PC-3 (cell line): ENCODE measurements around the gene DNAJB2. TPM values are rescaled to one million over a fixed set of nuclear protein-coding genes. Genes with fewer than 3 reads are reported as not detected.

Experiments used
- ATAC-seq: fragments of 200-7000 bp; cut with Tn5 transposase; 2 replicates; pipeline ENCODE4 v1.9.1; 2020; ENCODE audit warnings: mild to moderate bottlenecking, moderate library complexity
- BruUV-seq: library from RNA; stranded (reverse); fragments of 400-500 nt; replicated peaks from 2 replicates; lab custom pipeline; 2021; lab: Mats Ljungman, UMichigan
- CTCF ChIA-PET: fragments of 300-600 bp; sonication (Branson Sonifier 250); formaldehyde crosslinking; loops from one replicate; lab custom pipeline; 2022; ENCODE audit warnings: antibody characterized with exemption; lab: Charles Lee
- POLR2A ChIA-PET: fragments of 300-600 bp; sonication (Branson Sonifier 250); formaldehyde crosslinking; loops from one replicate; lab custom pipeline; 2022; ENCODE audit warnings: antibody characterized with exemption; ENCODE audit not compliant: unreplicated experiment; lab: Charles Lee
- DNase-seq: peaks from one replicate; pipeline ENCODE4 v3.0.0-alpha.2; 2015
- H2AFZ ChIP-seq: fragments of 300-600 bp; sonication (generic); 2 replicates; pipeline ENCODE4 v1.6.0; 2016; ENCODE audit warnings: antibody characterized with exemption, low read length
- H3F3A ChIP-seq: fragments of 300-600 bp; sonication (generic); one replicate; pipeline ENCODE4 v1.6.0; 2017; ENCODE audit warnings: antibody characterized with exemption, low read length, control low read depth, mild to moderate bottlenecking; ENCODE audit not compliant: unreplicated experiment
- H3K27ac ChIP-seq: fragments of 300-600 bp; sonication (generic); 2 replicates; pipeline ENCODE4 v1.5.1; 2016; ENCODE audit warnings: mild to moderate bottlenecking, low read length
- H3K27me3 ChIP-seq: fragments of 300-600 bp; sonication (generic); 2 replicates; pipeline ENCODE4 v1.6.1; 2016; ENCODE audit warnings: low read length, mixed read lengths
- H3K36me3 ChIP-seq: fragments of 300-600 bp; sonication (generic); 2 replicates; pipeline ENCODE4 v1.6.1; 2016; ENCODE audit warnings: low read depth, mixed run types, low read length, mixed read lengths
- H3K4me1 ChIP-seq: fragments of 300-600 bp; sonication (generic); 2 replicates; pipeline ENCODE4 v1.5.1; 2016; ENCODE audit warnings: low read length; ENCODE audit not compliant: insufficient read depth
- H3K4me2 ChIP-seq: fragments of 300-600 bp; sonication (generic); 2 replicates; pipeline ENCODE4 v1.6.0; 2016; ENCODE audit warnings: low read length
- H3K4me3 ChIP-seq: fragments of 300-600 bp; sonication (generic); 2 replicates; pipeline ENCODE4 v1.5.1; 2016; ENCODE audit warnings: mild to moderate bottlenecking, low read length, mixed read lengths
- H3K79me2 ChIP-seq: fragments of 300-600 bp; sonication (generic); 2 replicates; pipeline ENCODE4 v1.6.1; 2017; ENCODE audit warnings: low read length, mixed read lengths
- H3K9ac ChIP-seq: fragments of 300-600 bp; sonication (generic); 2 replicates; pipeline ENCODE4 v1.6.0; 2016; ENCODE audit warnings: mild to moderate bottlenecking, low read length
- H3K9me2 ChIP-seq: fragments of 300-600 bp; sonication (generic); replicated peaks from 2 replicates; pipeline ENCODE4 v1.6.1; 2016; ENCODE audit warnings: mixed run types, low read length, mixed read lengths
- H3K9me3 ChIP-seq: fragments of 300-600 bp; sonication (generic); 2 replicates; pipeline ENCODE4 v1.6.1; 2016; ENCODE audit warnings: low read length, mixed read lengths
- H4K20me1 ChIP-seq: fragments of 300-600 bp; sonication (generic); 2 replicates; pipeline ENCODE4 v1.6.1; 2016; ENCODE audit warnings: low read length, mixed read lengths
- CTCF ChIP-seq: fragments of 300-600 bp; sonication (generic); conservative IDR thresholded peaks from 2 replicates; pipeline ENCODE4 v1.5.1; 2017; ENCODE audit warnings: antibody characterized with exemption, low read depth, mild to moderate bottlenecking, low read length
- EZH2 ChIP-seq: fragments of 300-600 bp; sonication (generic); IDR thresholded peaks from one replicate; pipeline ENCODE4 v1.6.1; 2017; ENCODE audit warnings: antibody characterized with exemption, mild to moderate bottlenecking, low read length; ENCODE audit not compliant: unreplicated experiment
- EZH2phosphoT487 ChIP-seq: fragments of 300-600 bp; sonication (generic); IDR thresholded peaks from 2 replicates; pipeline ENCODE4 v1.6.1; 2018; ENCODE audit warnings: mild to moderate bottlenecking, antibody characterized with exemption, low read length, borderline replicate concordance
- intact Hi-C: fragments of 100-400 bp; cut with micrococcal nuclease; formaldehyde crosslinking; loops from 2 replicates; pipeline ENCODE4 v1.9.0; 2023
- total RNA-seq: library from RNA; depleted of rRNA; stranded (reverse); fragments of >200 nt; gene quantifications from 2 replicates; pipeline ENCODE4 v1.2.3, GENCODE V29; 2014

The DNAJB2 gene
- total RNA-seq, 1 experiment from 2014 or later = 62.3 TPM

DNA sequence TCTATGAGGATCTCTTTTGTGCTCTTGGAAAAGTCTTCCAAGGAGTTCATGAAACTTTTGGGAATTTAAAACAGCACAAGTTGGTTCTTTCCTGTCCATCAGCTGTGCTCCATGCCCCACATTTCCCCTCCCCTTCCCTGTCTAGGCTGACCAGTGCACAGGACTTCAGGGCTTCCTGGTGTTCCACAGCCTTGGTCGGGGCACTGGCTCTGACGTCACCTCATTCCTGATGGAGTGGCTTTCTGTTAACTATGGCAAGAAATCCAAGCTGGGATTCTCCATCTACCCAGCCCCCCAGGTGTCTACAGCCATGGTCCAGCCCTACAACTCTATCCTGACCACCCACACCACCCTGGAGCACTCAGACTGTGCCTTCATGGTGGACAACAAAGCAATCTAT, 8.1 kb upstream of the DNAJB2 start:
- no peaks in the 10 kb centered on the region for H3K9me2 ChIP-seq
- no peak overlapping the region for H2AFZ ChIP-seq
- DNase-seq (no peak), ATAC-seq (no peak)
- H3K9ac ChIP-seq = no peak overlapping the region
- TF ChIP-seq EZH2phosphoT487 (no peak), CTCF (no peak), EZH2 (no peak)
- H4K20me1 ChIP-seq = no peaks in the 10 kb centered on the region
- peaks cover 19% of the 10 kb centered on the region for H3K4me1 ChIP-seq
- intact Hi-C loops = no loop called here
- BruUV-seq = no TSS peak
- H3K4me2 ChIP-seq = no peak overlapping the region
- no peaks in the 10 kb centered on the region for H3K79me2 ChIP-seq
- H3F3A ChIP-seq = no peaks in the 10 kb centered on the region
- H3K9me3 ChIP-seq = no peaks in the 10 kb centered on the region
- no peaks in the 10 kb centered on the region for H3K36me3 ChIP-seq
- CTCF ChIA-PET = no interaction called here
- no peak overlapping the region for H3K4me3 ChIP-seq
- no peaks in the 10 kb centered on the region for H3K27me3 ChIP-seq
- no peak overlapping the region for H3K27ac ChIP-seq
- POLR2A ChIA-PET = no interaction called here

DNA sequence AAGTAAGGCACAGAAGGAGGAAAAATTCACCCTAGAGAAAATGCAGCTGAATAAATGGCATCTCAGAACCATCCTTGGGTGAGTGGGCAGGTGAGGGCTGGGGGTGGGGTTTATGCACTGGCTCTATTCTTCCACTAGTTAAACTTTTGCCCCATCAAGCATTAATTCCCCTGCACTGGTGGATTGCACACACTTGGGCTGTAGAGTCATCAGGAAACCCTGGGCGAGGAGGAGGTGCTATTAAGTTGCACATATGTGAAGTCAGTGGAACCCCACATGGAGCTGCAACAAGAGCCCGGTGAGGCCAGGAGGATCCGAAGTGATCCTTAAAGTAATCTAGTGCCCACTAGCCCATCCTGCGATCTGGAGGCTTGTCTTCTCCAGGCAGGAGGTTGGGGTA, 6.8 kb upstream of the DNAJB2 start:
- Histone ChIP-seq H3K9ac (no peak overlapping the region), H3K36me3 (no peaks in the 10 kb centered on the region), H3K27me3 (no peaks in the 10 kb centered on the region), H3K4me1 (peaks cover 20% of the 10 kb centered on the region), H3K4me2 (no peak overlapping the region), H3K27ac (no peak overlapping the region), H3F3A (no peaks in the 10 kb centered on the region), H3K9me2 (no peaks in the 10 kb centered on the region), H3K9me3 (no peaks in the 10 kb centered on the region), H3K79me2 (no peaks in the 10 kb centered on the region), H2AFZ (no peak overlapping the region), H4K20me1 (no peaks in the 10 kb centered on the region), H3K4me3 (no peak overlapping the region)
- TF ChIP-seq EZH2phosphoT487 (no peak), EZH2 (no peak), CTCF (no peak)
- intact Hi-C loops = no loop called here
- ATAC-seq = no peak
- ChIA-PET CTCF (no interaction called here), POLR2A (no interaction called here)
- BruUV-seq = no TSS peak
- DNase-seq = no peak

GRCh38 chr2:219272995-219273394, 6.2 kb upstream of the DNAJB2 start:
- BruUV-seq = no TSS peak
- H3F3A ChIP-seq = no peaks in the 10 kb centered on the region
- no peaks in the 10 kb centered on the region for H4K20me1 ChIP-seq
- TF ChIP-seq CTCF = no peak
- no peak for TF ChIP-seq EZH2
- no peak for TF ChIP-seq EZH2phosphoT487
- intact Hi-C loops = no loop called here
- no peaks in the 10 kb centered on the region for H3K79me2 ChIP-seq
- no peak overlapping the region for H3K4me2 ChIP-seq
- H3K9ac ChIP-seq = no peak overlapping the region
- no peak overlapping the region for H3K27ac ChIP-seq
- no peak overlapping the region for H3K4me3 ChIP-seq
- ChIA-PET POLR2A (no interaction called here), CTCF (no interaction called here)
- H2AFZ ChIP-seq = no peak overlapping the region
- peaks cover 26% of the 10 kb centered on the region for H3K4me1 ChIP-seq
- DNase-seq (peak; percentile 13), ATAC-seq (no peak)
- no peaks in the 10 kb centered on the region for H3K36me3 ChIP-seq
- H3K27me3 ChIP-seq = no peaks in the 10 kb centered on the region
- H3K9me2 ChIP-seq = no peaks in the 10 kb centered on the region
- H3K9me3 ChIP-seq = no peaks in the 10 kb centered on the region
